GM12873 (cell line): ENCODE data around the gene KRT76.

ENCODE experiments used
- CTCF ChIP-seq: IDR thresholded peaks from 2 replicates; pipeline ENCODE4 v1.5.1; 2012; ENCODE audit warnings: low read depth, mild to moderate bottlenecking, moderate library complexity, low read length, control low read depth; ENCODE audit not compliant: insufficient read depth; ENCODE audit errors: missing control alignments

Gene KRT76

DNA sequence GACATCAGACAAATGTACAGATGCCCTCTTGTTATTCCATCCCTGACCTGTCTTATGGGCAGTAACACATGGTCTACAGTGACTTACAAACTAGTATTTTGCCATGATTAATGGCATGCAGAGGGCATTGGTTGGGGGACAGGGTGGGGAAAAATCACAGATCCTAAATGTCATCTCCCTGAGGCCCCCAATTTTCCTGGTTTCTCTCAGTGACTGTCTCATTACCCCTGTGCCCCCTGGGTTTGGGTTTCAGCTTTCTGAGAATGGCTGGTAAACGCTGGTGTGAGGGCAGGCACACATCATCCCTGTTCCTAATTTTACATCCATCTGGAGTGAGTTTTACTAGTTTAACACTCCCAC is 10.1 kb downstream of the KRT76 start:
- no peak for TF ChIP-seq CTCF

GRCh38 chr12:52766351-52767019 is 10.7 kb downstream of the KRT76 start:
- no peak for TF ChIP-seq CTCF

- TF ChIP-seq CTCF = no peak
These were observed 11.4 kb downstream of the KRT76 start for GRCh38 chr12:52765702-52766101.

DNA sequence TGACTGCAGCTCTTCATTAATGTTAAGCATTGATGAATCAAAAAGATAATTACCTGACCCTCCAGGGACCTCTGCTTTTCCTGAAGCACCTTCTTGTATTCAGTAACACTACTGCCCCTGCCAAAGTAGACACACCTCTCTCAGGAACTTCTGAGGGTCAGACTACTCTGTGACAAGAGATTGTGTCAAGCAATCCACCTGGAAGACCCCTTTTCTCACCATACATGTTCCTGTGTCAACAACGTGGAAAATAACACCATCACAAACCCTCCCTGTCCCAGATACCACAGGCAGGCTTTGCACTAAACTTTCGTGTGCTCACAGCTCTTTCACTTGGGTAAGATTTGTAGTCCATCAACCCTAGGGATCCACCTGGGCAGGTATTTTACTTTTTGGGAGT is 13.2 kb downstream of the KRT76 start:
- no peak for TF ChIP-seq CTCF

GRCh38 chr12:52763036-52763659 is 14.0 kb downstream of the KRT76 start:
- no peak for TF ChIP-seq CTCF

GRCh38 chr12:52761802-52762201 is 15.3 kb downstream of the KRT76 start:
- TF ChIP-seq CTCF = no peak

DNA sequence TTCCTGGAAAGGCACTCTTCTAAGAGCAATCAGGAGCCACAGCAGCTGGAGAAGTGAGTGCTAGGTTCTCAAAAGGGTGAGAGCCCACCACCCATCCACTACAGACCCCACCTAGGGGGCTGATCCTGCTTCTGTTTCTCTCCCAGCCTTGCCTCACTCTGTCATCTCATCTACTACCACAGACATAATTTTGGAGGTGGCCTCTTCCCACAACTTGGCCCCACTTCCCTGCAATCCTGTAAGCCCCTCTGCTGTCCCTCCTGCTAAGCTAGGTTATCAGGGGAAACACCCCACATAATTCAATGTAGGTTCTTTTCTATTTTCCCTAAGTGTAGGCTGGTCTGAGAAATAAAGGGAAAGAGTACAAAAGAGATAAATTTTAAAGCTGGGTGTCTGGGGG is 16.5 kb downstream of the KRT76 start:
- no peak for TF ChIP-seq CTCF
